HCT116 (cell line): ENCODE results near the gene ZNF516. TPM values are rescaled to one million over a fixed set of nuclear protein-coding genes. Genes with fewer than 3 reads are reported as not detected.

Experiments
- ATAC-seq: fragments of 200-7000 bp; cut with Tn5 transposase; 2 replicates; pipeline ENCODE4 v1.9.1; 2020; ENCODE audit warnings: mild to moderate bottlenecking, moderate library complexity
- BruUV-seq: library from RNA; stranded (reverse); fragments of 400-500 nt; replicated peaks from 2 replicates; lab custom pipeline; 2021; lab: Mats Ljungman, UMichigan
- CTCF ChIA-PET: fragments of 300-600 bp; sonication (Branson Sonifier 250); formaldehyde crosslinking; loops from one replicate; lab custom pipeline; 2021; ENCODE audit warnings: antibody characterized with exemption; lab: Charles Lee
- POLR2A ChIA-PET: fragments of 300-600, 350-600 bp; sonication (Branson Sonifier 250); formaldehyde crosslinking; loops from one replicate; lab custom pipeline; 2021; ENCODE audit warnings: antibody characterized with exemption; lab: Charles Lee
- RAD21 ChIA-PET, 2 experiments: fragments of 300-600 bp; sonication (Branson Sonifier 250); formaldehyde crosslinking; loops; one replicate each; lab custom pipeline; 2023; ENCODE audit warnings: low total read pairs in 2 of 2; ENCODE audit not compliant: uncharacterized antibody in 2 of 2, unreplicated experiment in 2 of 2, low non-redundant PET in 1 of 2; lab: Charles Lee
- DNase-seq: peaks from one replicate; pipeline ENCODE4 v3.0.0-alpha.2; 2010; ENCODE audit warnings: low read depth, low spot score
- H2AFZ ChIP-seq: fragments of 200-600 bp; shearing (Covaris generic), sonication (generic); 2 replicates; pipeline ENCODE4 v1.6.1; 2017; ENCODE audit warnings: low read depth, mixed run types, mixed read lengths, antibody characterized with exemption, low read length; ENCODE audit not compliant: poor library complexity, severe bottlenecking
- H3K27ac ChIP-seq: 2 replicates; pipeline ENCODE4 v1.5.1; 2012; ENCODE audit warnings: low read depth, low read length
- H3K27me3 ChIP-seq: fragments of 200-600 bp; sonication (generic); 2 replicates; pipeline ENCODE4 v1.6.1; 2016; ENCODE audit warnings: mixed run types, low read length, mixed read lengths; ENCODE audit not compliant: insufficient read depth
- H3K36me3 ChIP-seq, 2 experiments: fragments of 200-500 bp in 1 of 2; fragments of 200-600 bp in 1 of 2; sonication (Bioruptor generic) in 1 of 2; sonication (generic) in 1 of 2; 2 replicates each; pipeline versions ENCODE4 v1.5.1 to v1.6.1; 2014 to 2016; ENCODE audit warnings: low read length in 2 of 2, inconsistent platforms in 1 of 2, mixed read lengths in 1 of 2, mixed run types in 1 of 2; ENCODE audit not compliant: insufficient read depth in 2 of 2, control insufficient read depth in 1 of 2
- H3K4me1 ChIP-seq, 2 experiments: fragments of 200-600 bp in 1 of 2; sonication (generic) in 1 of 2; 2 replicates each; pipeline versions ENCODE4 v1.5.1 to v1.6.1; 2012 to 2017; ENCODE audit warnings: low read length in 2 of 2, inconsistent platforms in 1 of 2, mild to moderate bottlenecking in 1 of 2, mixed read lengths in 1 of 2, mixed run types in 1 of 2, moderate library complexity in 1 of 2; ENCODE audit not compliant: insufficient read depth in 2 of 2, control insufficient read depth in 1 of 2
- H3K4me2 ChIP-seq: fragments of 200-600 bp; sonication (generic); 2 replicates; pipeline ENCODE4 v1.6.1; 2017; ENCODE audit warnings: mixed run types, low read length, mixed read lengths
- H3K4me3 ChIP-seq, 2 experiments: fragments of 200-600 bp in 1 of 2; sonication (generic) in 1 of 2; replicated peaks in 1 of 2; 2 replicates each; pipeline ENCODE4 v1.5.1; 2011 to 2016; ENCODE audit warnings: low read length in 2 of 2, control low read depth in 1 of 2, low read depth in 1 of 2, mild to moderate bottlenecking in 1 of 2, mixed read lengths in 1 of 2, mixed run types in 1 of 2
- H3K79me2 ChIP-seq: fragments of 200-600 bp; sonication (generic); 2 replicates; pipeline ENCODE4 v1.6.1; 2017; ENCODE audit warnings: mild to moderate bottlenecking, mixed run types, low read length, moderate library complexity, mixed read lengths; ENCODE audit not compliant: insufficient read depth
- H3K9ac ChIP-seq: fragments of 200-600 bp; sonication (generic); 2 replicates; pipeline ENCODE4 v1.6.1; 2016; ENCODE audit warnings: low read length, mixed read lengths
- H3K9me2 ChIP-seq: fragments of 200-600 bp; sonication (generic), shearing (Covaris generic); 2 replicates; pipeline ENCODE4 v1.6.1; 2017; ENCODE audit warnings: mixed run types, mild to moderate bottlenecking, moderate library complexity; ENCODE audit not compliant: insufficient read depth
- H3K9me3 ChIP-seq, 2 experiments: fragments of 200-500 bp in 1 of 2; fragments of 200-600 bp in 1 of 2; sonication (Bioruptor generic) in 1 of 2; sonication (generic) in 1 of 2; 2 replicates each; pipeline ENCODE4 v1.6.1; 2014 to 2017; ENCODE audit warnings: low read length in 2 of 2, mixed read lengths in 2 of 2, inconsistent platforms in 1 of 2, low read depth in 1 of 2, mild to moderate bottlenecking in 1 of 2, mixed run types in 1 of 2, moderate library complexity in 1 of 2; ENCODE audit not compliant: control insufficient read depth in 1 of 2, insufficient read depth in 1 of 2
- H4K20me1 ChIP-seq: fragments of 200-600 bp; sonication (generic), shearing (Covaris generic); 2 replicates; pipeline ENCODE4 v1.6.1; 2017; ENCODE audit warnings: mixed run types, mild to moderate bottlenecking, moderate library complexity; ENCODE audit not compliant: insufficient read depth
- CEBPB ChIP-seq: IDR thresholded peaks from 2 replicates; pipeline ENCODE4 v1.6.1; 2012; ENCODE audit warnings: low read depth
- ELF1 ChIP-seq: IDR thresholded peaks from 2 replicates; pipeline ENCODE4 v1.6.1; 2012; ENCODE audit warnings: low read depth, borderline replicate concordance
- EZH2phosphoT487 ChIP-seq: fragments of 200-600 bp; IDR thresholded peaks from 2 replicates; pipeline ENCODE4 v1.6.1; 2018; ENCODE audit warnings: antibody characterized with exemption, borderline replicate concordance
- JUND ChIP-seq: IDR thresholded peaks from 2 replicates; pipeline ENCODE4 v1.6.1; 2012
- POLR2AphosphoS5 ChIP-seq: IDR thresholded peaks from 2 replicates; pipeline ENCODE4 v1.6.1; 2011; ENCODE audit warnings: mild to moderate bottlenecking, low read depth, low read length, moderate library complexity
- REST ChIP-seq: IDR thresholded peaks from 2 replicates; pipeline ENCODE4 v1.6.1; 2012; ENCODE audit warnings: low read depth
- SIN3A ChIP-seq: IDR thresholded peaks from 2 replicates; pipeline ENCODE4 v1.6.1; 2012; ENCODE audit warnings: low read depth
- SRF ChIP-seq: IDR thresholded peaks from 2 replicates; pipeline ENCODE4 v1.6.1; 2012; ENCODE audit warnings: low read depth
- TCF7L2 ChIP-seq: IDR thresholded peaks from 2 replicates; pipeline ENCODE4 v1.7.0; 2011; ENCODE audit warnings: borderline replicate concordance, inconsistent platforms; ENCODE audit not compliant: insufficient read depth, insufficient read length; ENCODE audit errors: extremely low read depth
- YY1 ChIP-seq: IDR thresholded peaks from 2 replicates; pipeline ENCODE4 v1.6.1; 2011; ENCODE audit warnings: low read length, low read depth, moderate library complexity, mild to moderate bottlenecking; ENCODE audit not compliant: insufficient replicate concordance; ENCODE audit errors: extremely low read depth
- ZFX ChIP-seq: fragments of 450-650 bp; IDR thresholded peaks from 2 replicates; pipeline ENCODE4 v1.6.1; 2017
- ZNF274 ChIP-seq: fragments of 200-500 bp; sonication (Bioruptor generic); IDR thresholded peaks from 2 replicates; pipeline ENCODE4 v1.6.1; 2014; ENCODE audit warnings: mild to moderate bottlenecking, low read depth, low read length, inconsistent platforms
- intact Hi-C: fragments of 100-400 bp; cut with micrococcal nuclease; formaldehyde crosslinking; loops from 2 replicates; pipeline ENCODE4 v1.10.0; 2022
- total RNA-seq: library from RNA; stranded (reverse); gene quantifications from one replicate; pipeline ENCODE4 v1.2.1, GENCODE V29; 2021; ENCODE audit not compliant: unreplicated experiment

Gene ZNF516
- total RNA-seq, 1 experiment from 2014 or later = 32.0 TPM

GRCh38 chr18:76353046-76353445 is 142.0 kb downstream of the ZNF516 start:
- no peaks in the 10 kb centered on the region for H3K4me1 ChIP-seq
- CTCF ChIA-PET = no interaction called here
- peaks cover 0 to 5% of the 10 kb centered on the region in 2 experiments; a peak in 1 of 4 replicates for H3K9me3 ChIP-seq
- H3K4me2 ChIP-seq = no peak overlapping the region
- H3K4me3 ChIP-seq = no peak overlapping the region
- TF ChIP-seq JUND = no peak
- no peak for TF ChIP-seq TCF7L2
- TF ChIP-seq EZH2phosphoT487 = no peak
- TF ChIP-seq REST = no peak
- no peak for TF ChIP-seq ZFX
- TF ChIP-seq CEBPB = no peak
- TF ChIP-seq ELF1 = no peak
- TF ChIP-seq YY1 = no peak
- no peak for TF ChIP-seq SRF
- no peak for TF ChIP-seq SIN3A
- TF ChIP-seq ZNF274 = no peak
- TF ChIP-seq POLR2AphosphoS5 = no peak
- BruUV-seq = no TSS peak
- POLR2A ChIA-PET = no interaction called here
- no peak overlapping the region for H3K9ac ChIP-seq
- H4K20me1 ChIP-seq = no peaks in the 10 kb centered on the region
- H3K27ac ChIP-seq = no peak overlapping the region
- RAD21 ChIA-PET = no interaction called here
- H3K27me3 ChIP-seq = no peaks in the 10 kb centered on the region
- H3K9me2 ChIP-seq = no peaks in the 10 kb centered on the region
- no peak for DNase-seq
- no peaks in the 10 kb centered on the region; a peak in 1 of 4 replicates for H3K36me3 ChIP-seq
- ATAC-seq = no peak
- H2AFZ ChIP-seq = no peak overlapping the region
- intact Hi-C loops = no loop called here
- no peaks in the 10 kb centered on the region for H3K79me2 ChIP-seq
